Suprapubic skin (tissue), 4 donors: ENCODE measurements around the gene VMO1.

Source experiments
- POLR2A ChIP-seq, 2 donors: fragments of 450-650 bp; IDR thresholded peaks; one replicate each; pipeline ENCODE4 v1.6.1; 2017; ENCODE audit warnings: antibody characterized with exemption in 2 of 2, mild to moderate bottlenecking in 2 of 2, moderate library complexity in 2 of 2
- POLR2AphosphoS5 ChIP-seq, 3 donors: sonication (generic); formaldehyde crosslinking; IDR thresholded peaks; one replicate each; pipeline ENCODE4 v1.6.1; 2017; ENCODE audit warnings: antibody characterized with exemption in 3 of 3
- TF ChIP-seq, protein P1 (sequence below), 2 donors: fragments of 200-600 bp in 1 of 2; fragments of 450-650 bp in 1 of 2; sonication (generic) in 1 of 2; IDR thresholded peaks; one replicate each; pipeline ENCODE4 v1.5.1; 2016 to 2019; ENCODE audit warnings: antibody characterized with exemption in 2 of 2, mild to moderate bottlenecking in 1 of 2, moderate library complexity in 1 of 2

DNA sequence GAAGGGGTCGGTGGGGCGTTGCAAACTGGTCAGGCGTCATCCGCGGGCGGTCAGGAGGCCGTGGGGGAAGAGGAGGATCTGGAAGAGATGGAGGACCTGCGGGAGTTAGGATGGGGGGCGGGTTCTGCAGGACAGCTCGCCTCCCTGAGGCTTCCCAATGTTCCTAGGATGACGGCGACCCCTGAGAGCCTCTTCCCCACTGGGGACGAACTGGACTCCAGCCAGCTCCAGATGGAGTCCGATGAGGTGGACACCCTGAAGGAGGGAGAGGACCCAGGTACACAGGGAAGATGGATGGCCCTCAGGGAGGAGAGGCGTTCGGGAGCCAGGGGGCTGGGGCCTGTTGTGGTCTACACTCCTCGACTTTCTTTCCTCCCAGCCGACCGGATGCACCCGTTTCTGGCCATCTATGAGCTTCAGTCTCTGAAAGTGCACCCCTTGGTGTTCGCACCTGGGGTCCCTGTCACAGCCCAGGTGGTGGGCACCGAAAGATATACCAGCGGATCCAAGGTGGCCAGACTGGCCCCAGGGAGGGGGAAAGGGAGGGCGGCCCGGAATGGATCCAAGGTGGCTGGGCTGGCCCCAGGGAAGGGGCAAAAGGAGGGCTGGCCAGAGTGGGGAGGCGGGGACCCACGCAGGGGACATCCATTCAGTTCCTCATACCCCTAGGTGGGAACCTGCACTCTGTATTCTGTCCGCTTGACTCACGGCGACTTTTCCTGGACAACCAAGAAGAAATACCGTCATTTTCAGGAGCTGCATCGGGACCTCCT, 21.6 kb upstream of the VMO1 start:
- TF ChIP-seq, protein P1, sequence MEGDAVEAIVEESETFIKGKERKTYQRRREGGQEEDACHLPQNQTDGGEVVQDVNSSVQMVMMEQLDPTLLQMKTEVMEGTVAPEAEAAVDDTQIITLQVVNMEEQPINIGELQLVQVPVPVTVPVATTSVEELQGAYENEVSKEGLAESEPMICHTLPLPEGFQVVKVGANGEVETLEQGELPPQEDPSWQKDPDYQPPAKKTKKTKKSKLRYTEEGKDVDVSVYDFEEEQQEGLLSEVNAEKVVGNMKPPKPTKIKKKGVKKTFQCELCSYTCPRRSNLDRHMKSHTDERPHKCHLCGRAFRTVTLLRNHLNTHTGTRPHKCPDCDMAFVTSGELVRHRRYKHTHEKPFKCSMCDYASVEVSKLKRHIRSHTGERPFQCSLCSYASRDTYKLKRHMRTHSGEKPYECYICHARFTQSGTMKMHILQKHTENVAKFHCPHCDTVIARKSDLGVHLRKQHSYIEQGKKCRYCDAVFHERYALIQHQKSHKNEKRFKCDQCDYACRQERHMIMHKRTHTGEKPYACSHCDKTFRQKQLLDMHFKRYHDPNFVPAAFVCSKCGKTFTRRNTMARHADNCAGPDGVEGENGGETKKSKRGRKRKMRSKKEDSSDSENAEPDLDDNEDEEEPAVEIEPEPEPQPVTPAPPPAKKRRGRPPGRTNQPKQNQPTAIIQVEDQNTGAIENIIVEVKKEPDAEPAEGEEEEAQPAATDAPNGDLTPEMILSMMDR (IDR thresholded peaks at IDR 0.05) = no peak
- TF ChIP-seq POLR2A (IDR thresholded peaks at IDR 0.05) (no peak), POLR2AphosphoS5 (IDR thresholded peaks at IDR 0.05) (no peak)
